Testis (tissue), 3 donors: ENCODE results near the gene RNF157. TPM values are rescaled to one million over a fixed set of nuclear protein-coding genes. Genes with fewer than 3 reads are reported as not detected.

Experiments used
- DNase-seq: peaks from one replicate; pipeline ENCODE4 v3.0.0-alpha.2; 2019
- H3K27ac ChIP-seq, 2 donors: fragments of 200-600 bp; sonication (generic); one replicate each; pipeline ENCODE4 v1.5.1; 2019
- H3K27me3 ChIP-seq: fragments of 200-600 bp; sonication (generic); one replicate; pipeline ENCODE4 v1.5.1; 2019
- H3K36me3 ChIP-seq: fragments of 200-600 bp; sonication (generic); one replicate; pipeline ENCODE4 v1.5.1; 2017; ENCODE audit warnings: low read depth; ENCODE audit errors: missing control alignments
- H3K4me1 ChIP-seq: fragments of 200-600 bp; sonication (generic); one replicate; pipeline ENCODE4 v1.5.1; 2019
- H3K4me3 ChIP-seq, 2 donors: fragments of 200-600 bp; sonication (generic); one replicate each; pipeline ENCODE4 v1.5.1; 2017 to 2019
- H3K9me3 ChIP-seq: fragments of 200-600 bp; sonication (generic); one replicate; pipeline ENCODE4 v1.5.1; 2017
- POLR2A ChIP-seq: fragments of 450-650 bp; IDR thresholded peaks from one replicate; pipeline ENCODE4 v1.6.1; 2017; ENCODE audit warnings: antibody characterized with exemption, mild to moderate bottlenecking, moderate library complexity
- WGBS, 2 donors: methylation state at CpG; one replicate each; pipeline ENCODE4 v1.1.5; 2018; 5-methylcytosine and 5-hydroxymethylcytosine counted together
- intact Hi-C: fragments of 100-400 bp; cut with DNase I; formaldehyde crosslinking; loops from one replicate; pipeline ENCODE4 v1.15.1; 2023; ENCODE audit warnings: low total_unique reads
- polyA plus RNA-seq: library from polyadenylated mRNA; stranded (reverse); fragments of 350-450 nt; fragmentation: Illumina TruSeq; extraction: RNeasy Lipid Tissue Mini Kit (QIAGEN cat#74804); gene quantifications from one replicate; pipeline ENCODE4 v1.2.3, GENCODE V29; 2014; ENCODE audit warnings: low read depth, low replicate concordance; ENCODE audit not compliant: insufficient read depth
- total RNA-seq, 2 donors: library from RNA; depleted of rRNA; stranded (reverse); fragments of >200 nt; gene quantifications; one replicate each; pipeline ENCODE4 v1.2.3, GENCODE V29; 2016
- TF ChIP-seq, protein P1 (sequence below), 3 experiments: fragments of 450-650 bp in 2 of 3; fragments of 200-600 bp in 1 of 3; sonication (generic) in 1 of 3; IDR thresholded peaks; one replicate each; pipeline ENCODE4 v1.5.1; 2016 to 2019; ENCODE audit warnings: antibody characterized with exemption in 3 of 3, mild to moderate bottlenecking in 2 of 3, moderate library complexity in 1 of 3

RNF157 gene
- total and polyA plus RNA-seq, 3 donors from 2014 or later, result 98.8 to 108 (median 101) TPM

DNA sequence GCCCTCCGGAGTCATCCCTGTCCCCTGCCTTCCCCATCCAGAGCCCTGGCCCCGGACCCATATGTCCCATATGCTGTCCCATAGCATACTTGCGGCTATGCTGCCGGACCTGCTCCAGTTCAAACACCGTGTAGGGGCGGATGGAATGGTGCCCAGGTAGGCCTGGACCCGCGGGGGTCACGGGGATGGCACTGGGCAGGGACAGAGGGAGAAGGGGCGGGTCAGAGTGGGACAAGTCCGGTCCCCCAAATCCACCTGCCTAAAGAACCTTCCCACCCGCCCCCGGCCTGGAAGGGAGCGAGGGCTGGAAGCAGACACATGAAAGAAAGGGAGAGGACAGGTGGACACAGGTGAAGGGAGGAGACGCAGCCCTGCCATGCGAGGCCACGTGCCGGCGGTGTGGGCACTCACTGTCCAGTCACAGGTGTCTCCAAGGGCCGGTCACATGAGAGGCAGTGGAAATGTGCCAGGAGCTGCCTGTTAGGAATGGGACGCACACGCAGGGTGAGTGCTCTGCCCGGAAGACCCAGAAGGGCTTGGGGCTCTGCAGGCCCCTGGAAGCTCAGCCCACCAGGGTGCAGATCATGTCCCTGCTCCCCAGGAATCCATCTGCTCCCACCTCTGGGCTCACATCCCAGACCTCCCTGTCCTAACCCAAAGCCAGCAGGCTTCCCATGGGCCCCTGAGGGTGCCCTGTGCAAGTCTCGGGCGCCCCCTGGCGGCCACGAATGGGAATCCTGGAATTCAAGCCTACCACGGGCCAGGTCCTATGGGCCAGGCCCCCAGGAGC lies 38.9 kb upstream of the RNF157 start:
- Histone ChIP-seq H3K4me1 (peaks cover 17% of the 10 kb centered on the region), H3K27ac (no peak overlapping the region), H3K36me3 (no peaks in the 10 kb centered on the region), H3K4me3 (no peak overlapping the region), H3K27me3 (no peaks in the 10 kb centered on the region), H3K9me3 (no peaks in the 10 kb centered on the region)
- WGBS, 2 donors, result 61 to 63% methylated on average over 15 to 28 of the region's 28 CpGs
- DNase-seq, result peak; percentile 93
- TF ChIP-seq, protein P1, sequence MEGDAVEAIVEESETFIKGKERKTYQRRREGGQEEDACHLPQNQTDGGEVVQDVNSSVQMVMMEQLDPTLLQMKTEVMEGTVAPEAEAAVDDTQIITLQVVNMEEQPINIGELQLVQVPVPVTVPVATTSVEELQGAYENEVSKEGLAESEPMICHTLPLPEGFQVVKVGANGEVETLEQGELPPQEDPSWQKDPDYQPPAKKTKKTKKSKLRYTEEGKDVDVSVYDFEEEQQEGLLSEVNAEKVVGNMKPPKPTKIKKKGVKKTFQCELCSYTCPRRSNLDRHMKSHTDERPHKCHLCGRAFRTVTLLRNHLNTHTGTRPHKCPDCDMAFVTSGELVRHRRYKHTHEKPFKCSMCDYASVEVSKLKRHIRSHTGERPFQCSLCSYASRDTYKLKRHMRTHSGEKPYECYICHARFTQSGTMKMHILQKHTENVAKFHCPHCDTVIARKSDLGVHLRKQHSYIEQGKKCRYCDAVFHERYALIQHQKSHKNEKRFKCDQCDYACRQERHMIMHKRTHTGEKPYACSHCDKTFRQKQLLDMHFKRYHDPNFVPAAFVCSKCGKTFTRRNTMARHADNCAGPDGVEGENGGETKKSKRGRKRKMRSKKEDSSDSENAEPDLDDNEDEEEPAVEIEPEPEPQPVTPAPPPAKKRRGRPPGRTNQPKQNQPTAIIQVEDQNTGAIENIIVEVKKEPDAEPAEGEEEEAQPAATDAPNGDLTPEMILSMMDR (IDR thresholded peaks at IDR 0.05), result peak; percentile 95 to 99 (median 97)
- TF ChIP-seq POLR2A, result no peak
- intact Hi-C loops, result no loop called here

DNA sequence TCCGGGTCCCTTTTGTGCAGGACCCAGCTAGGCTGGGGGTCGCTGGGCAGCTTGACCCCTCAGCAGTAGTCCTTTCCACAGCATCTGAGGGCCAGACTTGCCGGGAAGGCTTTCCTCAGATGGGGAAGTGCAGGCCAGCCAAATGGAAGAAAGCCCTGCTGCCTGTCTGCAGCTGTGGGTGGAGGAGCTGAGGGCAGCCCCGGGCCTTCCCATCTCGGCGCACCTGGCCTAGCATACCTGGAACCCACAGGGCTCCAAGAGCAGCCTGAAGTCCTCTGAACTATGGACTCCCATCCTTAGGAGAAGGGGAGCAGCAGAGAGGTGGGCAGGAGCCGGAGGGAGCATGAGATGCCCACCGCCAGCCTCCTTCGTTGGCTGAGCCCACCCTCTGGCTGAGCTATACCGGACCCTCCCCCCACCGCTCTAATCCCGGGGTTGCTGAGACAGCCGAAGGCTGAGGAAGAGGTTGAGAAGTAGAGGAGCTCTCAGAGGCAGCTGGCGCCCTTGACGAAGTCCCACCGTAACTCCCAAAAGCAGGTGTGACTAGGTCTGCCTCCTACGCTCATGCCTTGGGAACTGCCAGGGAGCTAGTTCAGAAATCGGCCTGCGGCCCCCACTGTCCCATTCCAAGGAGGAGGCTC lies 38.1 kb upstream of the RNF157 start:
- Histone ChIP-seq H3K27me3 (no peaks in the 10 kb centered on the region), H3K9me3 (no peaks in the 10 kb centered on the region), H3K27ac (no peak overlapping the region), H3K4me3 (no peak overlapping the region), H3K4me1 (peaks cover 17% of the 10 kb centered on the region), H3K36me3 (no peaks in the 10 kb centered on the region)
- DNase-seq, result no peak
- WGBS, 2 donors, result 79 to 85% methylated on average over 7 to 19 of the region's 19 CpGs
- TF ChIP-seq, protein P1 (IDR thresholded peaks at IDR 0.05), result no peak
- no peak for TF ChIP-seq POLR2A
- intact Hi-C loops, result no loop called here

DNA sequence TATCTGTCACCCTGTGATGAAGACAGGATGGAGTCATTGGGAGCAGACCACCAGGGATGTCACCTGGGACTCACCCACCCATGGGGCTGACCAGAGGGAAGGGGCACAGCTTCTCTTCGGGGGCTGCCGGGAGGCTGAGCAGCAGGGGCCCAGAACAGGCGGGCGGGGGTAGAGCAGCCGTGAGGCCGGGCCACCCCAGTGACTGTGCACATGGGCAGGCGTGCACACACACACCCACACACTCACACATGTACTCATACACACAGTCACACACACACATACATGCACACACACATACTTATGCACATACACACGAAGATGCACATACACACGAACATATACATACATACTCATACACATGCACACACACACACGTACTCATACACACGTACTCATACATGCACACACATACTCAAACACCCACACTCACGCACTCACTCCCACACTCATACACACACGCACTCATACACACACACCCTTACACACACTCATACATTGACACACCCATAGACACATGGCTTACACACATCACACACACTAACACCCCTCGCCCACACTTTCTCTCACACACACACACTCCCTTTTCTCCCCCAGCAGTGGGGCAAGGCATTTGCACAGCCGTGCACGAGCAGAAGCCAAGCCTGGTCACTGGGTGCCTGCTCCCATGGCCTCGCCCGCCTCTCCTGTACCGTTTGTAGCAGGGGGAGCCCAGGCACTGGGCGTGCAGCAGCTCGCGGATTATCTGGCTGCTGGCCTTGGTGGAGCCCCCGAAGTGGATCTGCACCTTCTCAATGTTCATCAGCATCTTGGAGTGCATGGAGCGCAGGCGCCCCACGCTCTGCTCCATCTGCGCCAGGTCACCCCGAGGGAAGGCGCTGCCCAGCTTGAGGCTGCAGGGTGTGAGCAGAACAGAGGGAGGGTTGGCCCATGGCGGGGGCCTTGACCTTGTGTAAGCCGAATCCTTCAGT lies 37.3 kb upstream of the RNF157 start:
- Histone ChIP-seq H3K27me3 (no peaks in the 10 kb centered on the region), H3K4me1 (peaks cover 17% of the 10 kb centered on the region), H3K27ac (no peak overlapping the region), H3K9me3 (no peaks in the 10 kb centered on the region), H3K4me3 (no peak overlapping the region), H3K36me3 (no peaks in the 10 kb centered on the region)
- 87 to 91% methylated on average over 24 to 31 of the region's 31 CpGs for WGBS, 2 donors
- no peak for DNase-seq
- intact Hi-C loops, result no loop called here
- TF ChIP-seq, protein P1 (IDR thresholded peaks at IDR 0.05), result no peak
- no peak for TF ChIP-seq POLR2A

DNA sequence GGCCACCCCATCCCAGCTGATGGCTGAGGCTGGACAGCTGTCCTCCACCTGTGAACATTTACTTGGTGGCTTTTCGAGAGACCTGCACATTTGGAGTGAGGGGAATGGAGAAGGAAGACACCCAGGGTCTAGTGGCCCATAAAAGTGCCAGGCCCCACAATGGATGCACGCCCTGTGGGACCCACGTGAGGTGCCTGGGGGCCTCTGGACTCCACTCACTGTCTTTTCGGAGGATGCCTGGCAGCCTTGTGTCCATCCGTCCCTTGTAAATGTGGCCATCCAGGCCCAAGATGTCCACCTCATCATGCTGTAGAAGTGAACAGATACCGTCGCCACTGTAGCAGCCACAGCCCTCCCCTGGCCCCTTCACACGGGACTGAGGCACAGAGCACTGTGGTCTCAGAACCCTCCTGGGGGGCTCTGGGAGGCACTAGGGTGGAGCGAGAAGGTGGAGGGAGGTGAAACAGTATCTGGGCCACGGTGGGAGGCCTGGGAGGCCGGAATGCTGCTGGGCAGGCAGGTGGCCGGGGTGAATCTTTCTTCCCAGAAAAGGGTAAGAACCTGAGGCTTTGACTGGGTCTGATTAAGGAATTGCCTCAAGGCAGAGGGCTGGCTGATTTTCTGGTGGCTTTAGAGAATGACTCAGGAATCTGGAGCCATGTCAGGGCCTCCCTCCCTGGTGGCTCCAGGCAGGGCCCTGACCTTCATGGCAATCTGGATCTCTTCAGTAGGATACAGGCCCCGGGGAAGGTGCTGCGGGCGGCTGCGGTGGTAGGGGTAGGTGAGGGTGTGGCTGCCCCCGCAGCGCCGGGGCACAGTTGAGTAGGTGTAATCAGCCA lies 36.4 kb upstream of the RNF157 start:
- Histone ChIP-seq H3K27ac (peak overlapping the region in 1 of 2 donors; percentile 36), H3K9me3 (no peaks in the 10 kb centered on the region), H3K36me3 (no peaks in the 10 kb centered on the region), H3K4me3 (no peak overlapping the region), H3K4me1 (peaks cover 17% of the 10 kb centered on the region), H3K27me3 (no peaks in the 10 kb centered on the region)
- TF ChIP-seq, protein P1 (IDR thresholded peaks at IDR 0.05), result no peak
- TF ChIP-seq POLR2A, result no peak
- intact Hi-C loops, result no loop called here
- 87 to 95% methylated on average over 10 to 19 of the region's 19 CpGs for WGBS, 2 donors
- no peak for DNase-seq
